Neural cell (in vitro differentiated cells): Measurements from ENCODE around the gene CFAP58. TPM values are rescaled to one million over a fixed set of nuclear protein-coding genes. Genes with fewer than 3 reads are reported as not detected.

ENCODE experiments used
- H2AFZ ChIP-seq: fragments of 200-600, 300-800 bp; sonication (generic), shearing (Covaris generic); 2 replicates; pipeline ENCODE4 v1.6.0; 2014; ENCODE audit warnings: low read depth, mild to moderate bottlenecking, antibody characterized with exemption, low read length, moderate library complexity
- H3F3A ChIP-seq: fragments of 200-600 bp; shearing (Covaris generic); 2 replicates; pipeline ENCODE4 v1.6.1; 2016; ENCODE audit warnings: mild to moderate bottlenecking, moderate library complexity, mixed read lengths, antibody characterized with exemption, low read length; ENCODE audit not compliant: insufficient read depth, poor library complexity, severe bottlenecking
- H3K27ac ChIP-seq: fragments of 200-600, 300-800 bp; sonication (generic), shearing (Covaris generic); 2 replicates; pipeline ENCODE4 v1.5.1; 2014; ENCODE audit warnings: mild to moderate bottlenecking, low read length, moderate library complexity
- H3K27me3 ChIP-seq: fragments of 300-800, 200-600 bp; sonication (generic), shearing (Covaris generic); 2 replicates; pipeline ENCODE4 v1.6.0; 2014; ENCODE audit warnings: mild to moderate bottlenecking, low read depth, low read length, moderate library complexity; ENCODE audit not compliant: insufficient read depth
- H3K36me3 ChIP-seq: fragments of 300-800, 200-600 bp; sonication (generic), shearing (Covaris generic); 2 replicates; pipeline ENCODE4 v1.5.1; 2014; ENCODE audit warnings: mild to moderate bottlenecking, antibody characterized with exemption, low read length, moderate library complexity; ENCODE audit not compliant: insufficient read depth
- H3K4me2 ChIP-seq: fragments of 300-800, 200-600 bp; sonication (generic), shearing (Covaris generic); 2 replicates; pipeline ENCODE4 v1.6.0; 2014; ENCODE audit warnings: mild to moderate bottlenecking, low read length
- H3K4me3 ChIP-seq: fragments of 300-800, 200-600 bp; sonication (generic), shearing (Covaris generic); 2 replicates; pipeline ENCODE4 v1.5.1; 2014; ENCODE audit warnings: mild to moderate bottlenecking, low read length, moderate library complexity
- H3K79me2 ChIP-seq: fragments of 200-600 bp; shearing (Covaris generic); replicated peaks from 2 replicates; pipeline ENCODE4 v1.6.0; 2014; ENCODE audit warnings: mild to moderate bottlenecking, low read length, moderate library complexity; ENCODE audit not compliant: insufficient read depth
- H3K9ac ChIP-seq: fragments of 300-800, 200-600 bp; sonication (generic), shearing (Covaris generic); 2 replicates; pipeline ENCODE4 v1.6.1; 2016; ENCODE audit warnings: mild to moderate bottlenecking, low read length, mixed read lengths
- H3K9me2 ChIP-seq: fragments of 200-600 bp; shearing (Covaris generic); 2 replicates; pipeline ENCODE4 v1.6.1; 2016; ENCODE audit warnings: mild to moderate bottlenecking, low read length, mixed read lengths; ENCODE audit not compliant: insufficient read depth
- H3K9me3 ChIP-seq: fragments of 200-600, 300-800 bp; sonication (generic), shearing (Covaris generic); 2 replicates; pipeline ENCODE4 v1.6.1; 2016; ENCODE audit warnings: mild to moderate bottlenecking, mixed run types, low read length, moderate library complexity, mixed read lengths
- H4K20me1 ChIP-seq: fragments of 200-600 bp; shearing (Covaris generic); 2 replicates; pipeline ENCODE4 v1.6.1; 2016; ENCODE audit warnings: mild to moderate bottlenecking, mixed run types; ENCODE audit not compliant: insufficient read depth
- CTCF ChIP-seq: fragments of 450-650 bp; IDR thresholded peaks from 2 replicates; pipeline ENCODE4 v1.5.1; 2014; ENCODE audit warnings: antibody characterized with exemption, mild to moderate bottlenecking, moderate library complexity; ENCODE audit not compliant: poor library complexity, severe bottlenecking
- EP300 ChIP-seq: fragments of 450-650 bp; conservative IDR thresholded peaks from 2 replicates; pipeline ENCODE4 v1.6.1; 2014; ENCODE audit warnings: antibody characterized with exemption, mild to moderate bottlenecking, moderate library complexity; ENCODE audit not compliant: poor library complexity, severe bottlenecking
- EZH2 ChIP-seq: fragments of 200-600, 300-800 bp; shearing (Covaris generic), sonication (generic); IDR thresholded peaks from 2 replicates; pipeline ENCODE4 v1.6.1; 2014; ENCODE audit warnings: antibody characterized with exemption, low read length, borderline replicate concordance, mild to moderate bottlenecking; ENCODE audit not compliant: insufficient read depth, poor library complexity, severe bottlenecking
- MXI1 ChIP-seq: fragments of 450-650 bp; conservative IDR thresholded peaks from 2 replicates; pipeline ENCODE4 v1.6.1; 2014; ENCODE audit warnings: antibody characterized with exemption, mild to moderate bottlenecking; ENCODE audit not compliant: poor library complexity, severe bottlenecking
- POLR2AphosphoS5 ChIP-seq: IDR thresholded peaks from 2 replicates; pipeline ENCODE4 v1.6.1; 2012
- RAD21 ChIP-seq: fragments of 450-650 bp; conservative IDR thresholded peaks from 2 replicates; pipeline ENCODE4 v1.6.1; 2014; ENCODE audit warnings: antibody characterized with exemption, mild to moderate bottlenecking, moderate library complexity
- SMC3 ChIP-seq: fragments of 450-650 bp; conservative IDR thresholded peaks from 2 replicates; pipeline ENCODE4 v1.6.1; 2014; ENCODE audit warnings: antibody characterized with exemption, mild to moderate bottlenecking, moderate library complexity; ENCODE audit not compliant: poor library complexity
- TAF1 ChIP-seq: IDR thresholded peaks from 2 replicates; pipeline ENCODE4 v1.6.1; 2012; ENCODE audit warnings: low read depth
- polyA plus RNA-seq: library from polyadenylated mRNA; depleted of rRNA; stranded (reverse); fragments of >200 nt; gene quantifications from 2 replicates; pipeline ENCODE4 v1.2.3, GENCODE V29; 2014
- TF ChIP-seq, protein P1 (sequence below): IDR thresholded peaks from 2 replicates; pipeline ENCODE4 v1.6.1; 2012; ENCODE audit warnings: borderline replicate concordance

CFAP58 gene
- polyA plus RNA-seq, 1 donor from 2014 or later, result not detected

DNA sequence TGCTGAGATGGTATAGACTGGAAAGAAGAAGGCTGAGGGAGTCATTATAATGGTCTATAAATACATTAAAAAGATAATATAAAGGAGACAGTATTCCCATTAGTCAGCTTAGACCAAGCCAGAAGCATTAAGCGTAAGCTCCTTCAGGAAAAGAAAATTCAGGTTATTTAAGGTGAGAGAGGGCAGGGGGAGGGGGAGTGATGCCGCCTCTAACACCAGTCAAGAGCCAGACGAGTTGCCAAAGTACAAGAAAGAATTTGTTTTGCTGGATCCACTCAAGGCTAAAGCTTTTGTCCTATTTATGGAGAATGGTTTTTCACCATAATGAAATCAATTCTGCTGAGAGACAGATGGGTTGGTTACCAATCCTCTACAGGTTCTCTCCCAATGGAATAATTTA is 99.3 kb downstream of the CFAP58 start:
- H3K9me3 ChIP-seq, result no peaks in the 10 kb centered on the region
- no peak overlapping the region for H3K4me2 ChIP-seq
- no peaks in the 10 kb centered on the region for H3K27me3 ChIP-seq
- no peaks in the 10 kb centered on the region for H4K20me1 ChIP-seq
- H3K4me3 ChIP-seq, result no peak overlapping the region
- TF ChIP-seq MXI1 (no peak), TAF1 (no peak), SMC3 (no peak), CTCF (no peak), POLR2AphosphoS5 (no peak), RAD21 (no peak), EZH2 (no peak), EP300 (no peak)
- TF ChIP-seq, protein P1, sequence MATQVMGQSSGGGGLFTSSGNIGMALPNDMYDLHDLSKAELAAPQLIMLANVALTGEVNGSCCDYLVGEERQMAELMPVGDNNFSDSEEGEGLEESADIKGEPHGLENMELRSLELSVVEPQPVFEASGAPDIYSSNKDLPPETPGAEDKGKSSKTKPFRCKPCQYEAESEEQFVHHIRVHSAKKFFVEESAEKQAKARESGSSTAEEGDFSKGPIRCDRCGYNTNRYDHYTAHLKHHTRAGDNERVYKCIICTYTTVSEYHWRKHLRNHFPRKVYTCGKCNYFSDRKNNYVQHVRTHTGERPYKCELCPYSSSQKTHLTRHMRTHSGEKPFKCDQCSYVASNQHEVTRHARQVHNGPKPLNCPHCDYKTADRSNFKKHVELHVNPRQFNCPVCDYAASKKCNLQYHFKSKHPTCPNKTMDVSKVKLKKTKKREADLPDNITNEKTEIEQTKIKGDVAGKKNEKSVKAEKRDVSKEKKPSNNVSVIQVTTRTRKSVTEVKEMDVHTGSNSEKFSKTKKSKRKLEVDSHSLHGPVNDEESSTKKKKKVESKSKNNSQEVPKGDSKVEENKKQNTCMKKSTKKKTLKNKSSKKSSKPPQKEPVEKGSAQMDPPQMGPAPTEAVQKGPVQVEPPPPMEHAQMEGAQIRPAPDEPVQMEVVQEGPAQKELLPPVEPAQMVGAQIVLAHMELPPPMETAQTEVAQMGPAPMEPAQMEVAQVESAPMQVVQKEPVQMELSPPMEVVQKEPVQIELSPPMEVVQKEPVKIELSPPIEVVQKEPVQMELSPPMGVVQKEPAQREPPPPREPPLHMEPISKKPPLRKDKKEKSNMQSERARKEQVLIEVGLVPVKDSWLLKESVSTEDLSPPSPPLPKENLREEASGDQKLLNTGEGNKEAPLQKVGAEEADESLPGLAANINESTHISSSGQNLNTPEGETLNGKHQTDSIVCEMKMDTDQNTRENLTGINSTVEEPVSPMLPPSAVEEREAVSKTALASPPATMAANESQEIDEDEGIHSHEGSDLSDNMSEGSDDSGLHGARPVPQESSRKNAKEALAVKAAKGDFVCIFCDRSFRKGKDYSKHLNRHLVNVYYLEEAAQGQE, result no peak
- H2AFZ ChIP-seq, result no peak overlapping the region
- no peaks in the 10 kb centered on the region for H3F3A ChIP-seq
- no peaks in the 10 kb centered on the region for H3K36me3 ChIP-seq
- no peaks in the 10 kb centered on the region for H3K79me2 ChIP-seq
- H3K27ac ChIP-seq, result no peak overlapping the region
- H3K9ac ChIP-seq, result no peak overlapping the region
- no peaks in the 10 kb centered on the region for H3K9me2 ChIP-seq

DNA sequence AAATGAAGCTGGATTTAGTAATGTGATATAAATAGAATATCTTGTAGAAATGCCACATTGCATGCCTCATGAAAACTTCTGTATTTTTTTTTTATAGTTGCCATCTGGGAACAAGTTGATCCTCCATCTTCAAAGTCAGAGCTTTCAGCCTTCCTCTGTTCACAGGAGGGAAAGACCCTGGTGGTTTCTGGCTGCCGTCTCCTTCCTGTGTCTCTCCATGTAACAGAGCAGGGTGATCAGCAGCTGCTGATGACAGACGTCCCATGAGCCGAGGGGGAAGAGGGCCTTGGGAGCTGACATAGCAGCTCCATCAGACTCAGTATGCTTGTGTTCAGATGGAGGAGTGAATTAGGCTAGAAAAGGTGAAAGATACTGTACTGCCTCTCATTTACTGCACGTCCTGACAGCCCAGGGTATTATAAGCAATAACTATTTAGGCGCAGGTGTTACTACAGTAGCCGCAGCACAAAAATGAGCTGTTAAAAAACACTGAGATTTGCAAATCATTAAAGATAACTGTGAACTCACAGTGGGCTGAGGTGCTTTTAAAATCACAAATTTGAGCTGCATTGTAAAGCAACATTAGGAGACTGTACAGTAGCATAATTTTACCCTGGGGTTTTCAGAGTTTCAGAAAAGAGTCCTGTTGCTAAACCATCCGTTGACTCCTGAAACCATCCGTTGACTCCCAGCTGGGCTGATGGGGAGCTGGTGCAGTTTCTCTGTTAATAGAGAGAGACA is 103.3 kb downstream of the CFAP58 start:
- Histone ChIP-seq H3K9ac (no peak overlapping the region), H3K4me3 (no peak overlapping the region), H3K4me2 (no peak overlapping the region), H3F3A (no peaks in the 10 kb centered on the region), H3K79me2 (no peaks in the 10 kb centered on the region), H3K36me3 (no peaks in the 10 kb centered on the region), H3K27ac (no peak overlapping the region), H2AFZ (no peak overlapping the region), H3K27me3 (no peaks in the 10 kb centered on the region), H4K20me1 (no peaks in the 10 kb centered on the region), H3K9me3 (no peaks in the 10 kb centered on the region), H3K9me2 (no peaks in the 10 kb centered on the region)
- TF ChIP-seq POLR2AphosphoS5 (no peak), EP300 (no peak), CTCF (no peak), EZH2 (no peak), SMC3 (no peak), RAD21 (no peak), MXI1 (no peak), TAF1 (no peak)
- TF ChIP-seq, protein P1, result no peak
